WTC11 (cell line): ENCODE data around the gene SERTAD4. TPM values are rescaled to one million over a fixed set of nuclear protein-coding genes. Genes with fewer than 3 reads are reported as not detected.

ENCODE experiments used
- ATAC-seq: fragments of 200-7000 bp; cut with Tn5 transposase; 2 replicates; pipeline ENCODE4 v1.10.0; 2021; ENCODE audit warnings: mild to moderate bottlenecking, moderate library complexity
- CTCF ChIA-PET: fragments of 300-600 bp; sonication (Branson Sonifier 250); formaldehyde crosslinking; loops from one replicate; lab custom pipeline; 2021; ENCODE audit warnings: antibody characterized with exemption; lab: Charles Lee
- POLR2A ChIA-PET: fragments of 350-600 bp; sonication (Branson Sonifier 250); formaldehyde crosslinking; loops from one replicate; lab custom pipeline; 2021; ENCODE audit warnings: antibody characterized with exemption; lab: Charles Lee
- DNase-seq: peaks from one replicate; pipeline ENCODE4 v3.0.0; 2021; ENCODE audit warnings: low spot score
- H3K27ac Mint-ChIP-seq: 2 replicates; pipeline ENCODE4 v1.8.0; 2021; ENCODE audit warnings: mixed read lengths
- H3K27me3 Mint-ChIP-seq: 2 replicates; pipeline ENCODE4 v1.8.0; 2021; ENCODE audit warnings: low read depth, mild to moderate bottlenecking, moderate library complexity, mixed read lengths
- H3K36me3 Mint-ChIP-seq: 2 replicates; pipeline ENCODE4 v1.8.0; 2021; ENCODE audit warnings: mixed read lengths
- H3K4me1 Mint-ChIP-seq: 2 replicates; pipeline ENCODE4 v1.8.0; 2022; ENCODE audit warnings: mixed read lengths
- H3K4me3 Mint-ChIP-seq: 2 replicates; pipeline ENCODE4 v1.8.0; 2021; ENCODE audit warnings: mild to moderate bottlenecking, moderate library complexity, mixed read lengths
- H3K9me3 Mint-ChIP-seq: 2 replicates; pipeline ENCODE4 v1.8.0; 2021; ENCODE audit warnings: mixed read lengths
- FOXJ3 ChIP-seq: sonication (generic); formaldehyde crosslinking; IDR thresholded peaks from 2 replicates; pipeline ENCODE4 v1.9.0; 2021; ENCODE audit warnings: missing genetic modification reagents, mild to moderate bottlenecking, borderline replicate concordance
- GRHL2 ChIP-seq: fragments of 250-450 bp; sonication (Bioruptor Pico); IDR thresholded peaks from 2 replicates; pipeline ENCODE4 v1.8.0; 2022; ENCODE audit warnings: mild to moderate bottlenecking, moderate library complexity; ENCODE audit not compliant: insufficient replicate concordance, severe bottlenecking
- MXD4 ChIP-seq: fragments of 250-450 bp; sonication (Bioruptor Pico); IDR thresholded peaks from 2 replicates; pipeline ENCODE4 v1.8.0; 2021; ENCODE audit warnings: mild to moderate bottlenecking, moderate library complexity, borderline replicate concordance
- MYBL2 ChIP-seq: sonication (generic); formaldehyde crosslinking; IDR thresholded peaks from 2 replicates; pipeline ENCODE4 v1.8.1; 2023; ENCODE audit warnings: mild to moderate bottlenecking, moderate library complexity, missing genetic modification reagents
- OVOL2 ChIP-seq: fragments of 250-450 bp; sonication (Bioruptor Pico); IDR thresholded peaks from 2 replicates; pipeline ENCODE4 v1.9.0; 2021; ENCODE audit warnings: mild to moderate bottlenecking, borderline replicate concordance
- PRRX2 ChIP-seq: fragments of 250-450 bp; sonication (Bioruptor Pico); IDR thresholded peaks from 2 replicates; pipeline ENCODE4 v1.8.0; 2021; ENCODE audit warnings: mild to moderate bottlenecking
- SOX15 ChIP-seq: fragments of 250-450 bp; sonication (Bioruptor Pico); IDR thresholded peaks from 2 replicates; pipeline ENCODE4 v1.9.0; 2021; ENCODE audit warnings: mild to moderate bottlenecking
- ZNF219 ChIP-seq: sonication (generic); formaldehyde crosslinking; IDR thresholded peaks from 2 replicates; pipeline ENCODE4 v1.8.0; 2023; ENCODE audit warnings: missing genetic modification reagents, mild to moderate bottlenecking, borderline replicate concordance
- ZNF232 ChIP-seq: sonication (generic); formaldehyde crosslinking; IDR thresholded peaks from 2 replicates; pipeline ENCODE4 v1.8.0; 2022; ENCODE audit warnings: mild to moderate bottlenecking, missing genetic modification reagents
- ZNF396 ChIP-seq: fragments of 250-450 bp; sonication (Bioruptor Pico); IDR thresholded peaks from 2 replicates; pipeline ENCODE4 v1.8.0; 2021; ENCODE audit warnings: mild to moderate bottlenecking, moderate library complexity, borderline replicate concordance
- total RNA-seq: library from RNA; stranded (reverse); gene quantifications from 3 replicates; pipeline ENCODE4 v1.2.3, GENCODE V29; 2021
- TF ChIP-seq, protein P1 (sequence below): sonication (generic); formaldehyde crosslinking; IDR thresholded peaks from 2 replicates; pipeline ENCODE4 v1.8.0; 2023; ENCODE audit warnings: missing genetic modification reagents
- TF ChIP-seq, protein P2 (sequence below): sonication (generic); formaldehyde crosslinking; IDR thresholded peaks from 2 replicates; pipeline ENCODE4 v1.8.1; 2022; ENCODE audit warnings: low read depth, missing genetic modification reagents, borderline replicate concordance
- TF ChIP-seq, protein P3 (sequence below): sonication (generic); formaldehyde crosslinking; IDR thresholded peaks from 2 replicates; pipeline ENCODE4 v1.8.1; 2022; ENCODE audit warnings: mild to moderate bottlenecking, moderate library complexity, missing genetic modification reagents
- TF ChIP-seq, protein P4 (sequence below): sonication (generic); formaldehyde crosslinking; conservative IDR thresholded peaks from 2 replicates; pipeline ENCODE4 v1.8.1; 2023; ENCODE audit warnings: mild to moderate bottlenecking, low read depth, missing genetic modification reagents, moderate library complexity
- TF ChIP-seq, protein P5 (sequence below): sonication (generic); formaldehyde crosslinking; IDR thresholded peaks from 2 replicates; pipeline ENCODE4 v1.8.1; 2022; ENCODE audit warnings: missing genetic modification reagents, borderline replicate concordance
- TF ChIP-seq, protein P6 (sequence below): sonication (generic); formaldehyde crosslinking; IDR thresholded peaks from 2 replicates; pipeline ENCODE4 v1.8.1; 2023; ENCODE audit warnings: mild to moderate bottlenecking, missing genetic modification reagents
- TF ChIP-seq, protein P7 (sequence below): fragments of 250-450 bp; sonication (Bioruptor Pico); IDR thresholded peaks from 2 replicates; pipeline ENCODE4 v2.1.2; 2022; ENCODE audit warnings: mild to moderate bottlenecking, moderate library complexity

SERTAD4 gene
- total RNA-seq, 1 experiment from 2014 or later: 4.6 TPM

DNA sequence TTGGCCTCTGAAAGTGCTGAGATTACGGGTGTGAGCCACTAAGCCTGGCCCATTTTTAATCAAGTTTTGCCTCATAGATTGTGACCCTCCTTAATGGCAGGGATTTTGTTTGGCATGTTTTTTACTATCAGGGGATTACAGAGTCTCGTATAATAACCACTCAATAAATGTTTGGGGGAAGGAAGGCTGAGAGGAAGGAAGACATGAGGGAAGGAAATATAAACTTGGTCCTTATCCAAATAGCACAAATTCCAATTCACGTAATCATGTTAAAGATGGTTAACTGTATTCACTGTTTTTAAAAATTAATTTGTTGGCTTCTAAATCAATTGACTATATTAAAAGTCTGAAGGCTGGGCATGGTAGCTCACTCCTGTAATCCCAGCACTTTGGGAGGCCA lies 30.9 kb upstream of the SERTAD4 start:
- TF ChIP-seq MYBL2 (CRISPR knock-in tag): no peak
- no peak for TF ChIP-seq PRRX2 (CRISPR knock-in tag)
- no peak for TF ChIP-seq GRHL2
- TF ChIP-seq, protein P1, sequence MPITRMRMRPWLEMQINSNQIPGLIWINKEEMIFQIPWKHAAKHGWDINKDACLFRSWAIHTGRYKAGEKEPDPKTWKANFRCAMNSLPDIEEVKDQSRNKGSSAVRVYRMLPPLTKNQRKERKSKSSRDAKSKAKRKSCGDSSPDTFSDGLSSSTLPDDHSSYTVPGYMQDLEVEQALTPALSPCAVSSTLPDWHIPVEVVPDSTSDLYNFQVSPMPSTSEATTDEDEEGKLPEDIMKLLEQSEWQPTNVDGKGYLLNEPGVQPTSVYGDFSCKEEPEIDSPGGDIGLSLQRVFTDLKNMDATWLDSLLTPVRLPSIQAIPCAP: no peak
- no peak for TF ChIP-seq ZNF396 (CRISPR knock-in tag)
- TF ChIP-seq, protein P2, sequence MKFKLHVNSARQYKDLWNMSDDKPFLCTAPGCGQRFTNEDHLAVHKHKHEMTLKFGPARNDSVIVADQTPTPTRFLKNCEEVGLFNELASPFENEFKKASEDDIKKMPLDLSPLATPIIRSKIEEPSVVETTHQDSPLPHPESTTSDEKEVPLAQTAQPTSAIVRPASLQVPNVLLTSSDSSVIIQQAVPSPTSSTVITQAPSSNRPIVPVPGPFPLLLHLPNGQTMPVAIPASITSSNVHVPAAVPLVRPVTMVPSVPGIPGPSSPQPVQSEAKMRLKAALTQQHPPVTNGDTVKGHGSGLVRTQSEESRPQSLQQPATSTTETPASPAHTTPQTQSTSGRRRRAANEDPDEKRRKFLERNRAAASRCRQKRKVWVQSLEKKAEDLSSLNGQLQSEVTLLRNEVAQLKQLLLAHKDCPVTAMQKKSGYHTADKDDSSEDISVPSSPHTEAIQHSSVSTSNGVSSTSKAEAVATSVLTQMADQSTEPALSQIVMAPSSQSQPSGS (CRISPR knock-in tag): no peak
- no peak for TF ChIP-seq OVOL2
- no peak for TF ChIP-seq FOXJ3
- TF ChIP-seq ZNF232 (CRISPR knock-in tag): no peak
- TF ChIP-seq, protein P3, sequence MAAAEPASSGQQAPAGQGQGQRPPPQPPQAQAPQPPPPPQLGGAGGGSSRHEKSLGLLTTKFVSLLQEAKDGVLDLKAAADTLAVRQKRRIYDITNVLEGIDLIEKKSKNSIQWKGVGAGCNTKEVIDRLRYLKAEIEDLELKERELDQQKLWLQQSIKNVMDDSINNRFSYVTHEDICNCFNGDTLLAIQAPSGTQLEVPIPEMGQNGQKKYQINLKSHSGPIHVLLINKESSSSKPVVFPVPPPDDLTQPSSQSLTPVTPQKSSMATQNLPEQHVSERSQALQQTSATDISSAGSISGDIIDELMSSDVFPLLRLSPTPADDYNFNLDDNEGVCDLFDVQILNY (CRISPR knock-in tag): no peak
- TF ChIP-seq SOX15 (CRISPR knock-in tag): no peak
- no peak for TF ChIP-seq MXD4 (CRISPR knock-in tag)
- Mint-ChIP-seq H3K9me3 (peaks cover 15% of the 10 kb centered on the region), H3K27me3 (no peaks in the 10 kb centered on the region; the same call in 1 of the 2 replicates), H3K4me1 (no peaks in the 10 kb centered on the region), H3K36me3 (no peaks in the 10 kb centered on the region), H3K4me3 (no peak overlapping the region), H3K27ac (no peak overlapping the region)
- ChIA-PET CTCF (no interaction called here), POLR2A (no interaction called here)
- ATAC-seq (no peak), DNase-seq (no peak)

DNA sequence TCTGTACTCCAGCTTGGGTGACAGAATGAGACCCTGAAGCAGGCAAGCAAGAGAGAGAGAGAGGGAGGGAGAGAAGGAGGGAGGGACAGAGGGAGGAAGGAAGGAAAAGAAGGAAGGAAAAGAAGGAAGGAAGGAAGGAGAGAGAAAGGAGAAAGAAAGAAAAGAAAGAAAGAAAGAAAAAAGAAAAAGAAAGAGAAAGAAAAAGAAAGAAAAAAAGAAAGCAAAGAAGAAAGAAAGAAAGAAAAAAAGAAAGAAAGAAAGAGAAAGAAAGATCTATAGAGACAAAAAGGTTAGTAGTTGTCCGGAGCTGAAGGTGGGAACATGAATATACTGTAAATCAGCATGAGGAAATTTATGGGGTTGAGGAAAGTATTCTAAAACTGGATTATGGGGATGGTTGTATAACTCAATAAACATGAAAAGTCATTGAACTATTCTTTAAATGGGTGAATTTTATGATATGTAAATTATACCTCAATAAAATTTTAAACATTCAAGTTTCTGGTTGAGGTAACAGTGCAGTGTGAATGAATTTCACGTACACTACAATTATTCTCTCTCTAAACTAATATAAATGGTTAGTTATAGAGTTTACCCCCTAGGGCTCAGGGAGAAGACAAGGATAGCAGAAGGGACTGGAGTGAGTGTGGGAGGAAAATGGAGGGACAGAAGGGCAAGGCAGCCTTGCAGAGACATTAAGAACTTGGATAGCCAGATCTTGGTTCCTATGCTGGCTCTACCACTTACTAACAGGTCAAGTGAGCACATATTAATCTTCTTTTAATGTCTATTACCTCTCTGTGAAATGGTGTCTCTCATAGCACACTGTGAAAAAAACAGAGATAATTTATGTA lies 24.8 kb upstream of the SERTAD4 start:
- Mint-ChIP-seq H3K27ac (no peak overlapping the region), H3K4me3 (no peak overlapping the region), H3K4me1 (peaks cover 15% of the 10 kb centered on the region), H3K27me3 (no peaks in the 10 kb centered on the region), H3K36me3 (no peaks in the 10 kb centered on the region), H3K9me3 (peaks cover 4% of the 10 kb centered on the region; the same call in 1 of the 2 replicates)
- TF ChIP-seq, protein P4, sequence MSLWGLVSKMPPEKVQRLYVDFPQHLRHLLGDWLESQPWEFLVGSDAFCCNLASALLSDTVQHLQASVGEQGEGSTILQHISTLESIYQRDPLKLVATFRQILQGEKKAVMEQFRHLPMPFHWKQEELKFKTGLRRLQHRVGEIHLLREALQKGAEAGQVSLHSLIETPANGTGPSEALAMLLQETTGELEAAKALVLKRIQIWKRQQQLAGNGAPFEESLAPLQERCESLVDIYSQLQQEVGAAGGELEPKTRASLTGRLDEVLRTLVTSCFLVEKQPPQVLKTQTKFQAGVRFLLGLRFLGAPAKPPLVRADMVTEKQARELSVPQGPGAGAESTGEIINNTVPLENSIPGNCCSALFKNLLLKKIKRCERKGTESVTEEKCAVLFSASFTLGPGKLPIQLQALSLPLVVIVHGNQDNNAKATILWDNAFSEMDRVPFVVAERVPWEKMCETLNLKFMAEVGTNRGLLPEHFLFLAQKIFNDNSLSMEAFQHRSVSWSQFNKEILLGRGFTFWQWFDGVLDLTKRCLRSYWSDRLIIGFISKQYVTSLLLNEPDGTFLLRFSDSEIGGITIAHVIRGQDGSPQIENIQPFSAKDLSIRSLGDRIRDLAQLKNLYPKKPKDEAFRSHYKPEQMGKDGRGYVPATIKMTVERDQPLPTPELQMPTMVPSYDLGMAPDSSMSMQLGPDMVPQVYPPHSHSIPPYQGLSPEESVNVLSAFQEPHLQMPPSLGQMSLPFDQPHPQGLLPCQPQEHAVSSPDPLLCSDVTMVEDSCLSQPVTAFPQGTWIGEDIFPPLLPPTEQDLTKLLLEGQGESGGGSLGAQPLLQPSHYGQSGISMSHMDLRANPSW: no peak
- TF ChIP-seq, protein P5, sequence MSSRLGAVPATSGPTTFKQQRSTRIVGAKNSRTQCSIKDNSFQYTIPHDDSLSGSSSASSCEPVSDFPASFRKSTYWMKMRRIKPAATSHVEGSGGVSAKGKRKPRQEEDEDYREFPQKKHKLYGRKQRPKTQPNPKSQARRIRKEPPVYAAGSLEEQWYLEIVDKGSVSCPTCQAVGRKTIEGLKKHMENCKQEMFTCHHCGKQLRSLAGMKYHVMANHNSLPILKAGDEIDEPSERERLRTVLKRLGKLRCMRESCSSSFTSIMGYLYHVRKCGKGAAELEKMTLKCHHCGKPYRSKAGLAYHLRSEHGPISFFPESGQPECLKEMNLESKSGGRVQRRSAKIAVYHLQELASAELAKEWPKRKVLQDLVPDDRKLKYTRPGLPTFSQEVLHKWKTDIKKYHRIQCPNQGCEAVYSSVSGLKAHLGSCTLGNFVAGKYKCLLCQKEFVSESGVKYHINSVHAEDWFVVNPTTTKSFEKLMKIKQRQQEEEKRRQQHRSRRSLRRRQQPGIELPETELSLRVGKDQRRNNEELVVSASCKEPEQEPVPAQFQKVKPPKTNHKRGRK (CRISPR knock-in tag): peak; percentile 67; the same call in 1 of the 2 replicates
- ATAC-seq (no peak), DNase-seq (no peak)
- ChIA-PET CTCF (no interaction called here), POLR2A (no interaction called here)

DNA sequence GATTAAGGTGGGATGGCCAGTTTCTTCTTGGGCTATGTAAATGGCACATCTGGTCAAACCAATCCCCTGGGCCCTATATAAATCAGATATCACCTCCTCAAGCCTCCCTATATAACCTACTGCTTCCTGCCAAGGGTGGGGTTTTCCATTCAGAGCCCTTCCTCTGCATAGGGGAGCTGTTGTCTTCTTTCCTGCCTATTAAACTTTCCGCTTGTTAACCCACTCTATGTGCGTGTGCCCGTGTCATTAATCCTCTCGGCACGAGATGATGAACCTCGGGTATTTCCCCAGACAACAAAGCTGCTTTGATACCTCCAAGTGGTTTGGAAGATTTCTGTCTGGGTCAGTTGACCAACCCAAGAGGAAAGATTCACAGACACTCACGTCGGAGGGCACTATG lies 19.3 kb upstream of the SERTAD4 start:
- Mint-ChIP-seq H3K36me3 (no peaks in the 10 kb centered on the region), H3K27ac (no peak overlapping the region), H3K27me3 (no peaks in the 10 kb centered on the region), H3K9me3 (peaks cover 4% of the 10 kb centered on the region; the same call in 1 of the 2 replicates), H3K4me1 (peaks cover 19% of the 10 kb centered on the region), H3K4me3 (no peak overlapping the region)
- DNase-seq (no peak), ATAC-seq (peak; percentile 36; the same call in 1 of the 2 replicates)
- CTCF ChIA-PET: no interaction called here
- POLR2A ChIA-PET: interaction anchor here (0.8 kb wide), 1 partner anchor 40 kb away, joined by 3 read pairs; no protein-coding TSS in a partner anchor
- no peak for TF ChIP-seq FOXJ3
- TF ChIP-seq, protein P6, sequence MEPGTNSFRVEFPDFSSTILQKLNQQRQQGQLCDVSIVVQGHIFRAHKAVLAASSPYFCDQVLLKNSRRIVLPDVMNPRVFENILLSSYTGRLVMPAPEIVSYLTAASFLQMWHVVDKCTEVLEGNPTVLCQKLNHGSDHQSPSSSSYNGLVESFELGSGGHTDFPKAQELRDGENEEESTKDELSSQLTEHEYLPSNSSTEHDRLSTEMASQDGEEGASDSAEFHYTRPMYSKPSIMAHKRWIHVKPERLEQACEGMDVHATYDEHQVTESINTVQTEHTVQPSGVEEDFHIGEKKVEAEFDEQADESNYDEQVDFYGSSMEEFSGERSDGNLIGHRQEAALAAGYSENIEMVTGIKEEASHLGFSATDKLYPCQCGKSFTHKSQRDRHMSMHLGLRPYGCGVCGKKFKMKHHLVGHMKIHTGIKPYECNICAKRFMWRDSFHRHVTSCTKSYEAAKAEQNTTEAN (CRISPR knock-in tag): no peak
- TF ChIP-seq ZNF219 (CRISPR knock-in tag): no peak
- TF ChIP-seq, protein P5 (CRISPR knock-in tag): no peak
- TF ChIP-seq, protein P7, sequence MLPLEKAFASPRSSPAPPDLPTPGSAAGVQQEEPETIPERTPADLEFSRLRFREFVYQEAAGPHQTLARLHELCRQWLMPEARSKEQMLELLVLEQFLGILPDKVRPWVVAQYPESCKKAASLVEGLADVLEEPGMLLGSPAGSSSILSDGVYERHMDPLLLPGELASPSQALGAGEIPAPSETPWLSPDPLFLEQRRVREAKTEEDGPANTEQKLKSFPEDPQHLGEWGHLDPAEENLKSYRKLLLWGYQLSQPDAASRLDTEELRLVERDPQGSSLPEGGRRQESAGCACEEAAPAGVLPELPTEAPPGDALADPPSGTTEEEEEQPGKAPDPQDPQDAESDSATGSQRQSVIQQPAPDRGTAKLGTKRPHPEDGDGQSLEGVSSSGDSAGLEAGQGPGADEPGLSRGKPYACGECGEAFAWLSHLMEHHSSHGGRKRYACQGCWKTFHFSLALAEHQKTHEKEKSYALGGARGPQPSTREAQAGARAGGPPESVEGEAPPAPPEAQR (CRISPR knock-in tag): no peak
